Peyer's patch (tissue), 4 donors: ENCODE measurements around the gene XRCC1.

Source experiments
- POLR2A ChIP-seq, 2 donors: fragments of 450-650 bp; IDR thresholded peaks; one replicate each; pipeline ENCODE4 v1.5.1; 2017; ENCODE audit warnings: antibody characterized with exemption in 2 of 2, mild to moderate bottlenecking in 2 of 2, moderate library complexity in 2 of 2
- TF ChIP-seq, protein P1 (sequence below), 6 experiments: fragments of 450-650 bp in 4 of 6; fragments of 200-600 bp in 2 of 6; sonication (generic) in 1 of 6; IDR thresholded peaks; one replicate each; pipeline ENCODE4 v1.5.1; 2017 to 2019; ENCODE audit warnings: antibody characterized with exemption in 6 of 6, mild to moderate bottlenecking in 3 of 6, moderate library complexity in 1 of 6

DNA sequence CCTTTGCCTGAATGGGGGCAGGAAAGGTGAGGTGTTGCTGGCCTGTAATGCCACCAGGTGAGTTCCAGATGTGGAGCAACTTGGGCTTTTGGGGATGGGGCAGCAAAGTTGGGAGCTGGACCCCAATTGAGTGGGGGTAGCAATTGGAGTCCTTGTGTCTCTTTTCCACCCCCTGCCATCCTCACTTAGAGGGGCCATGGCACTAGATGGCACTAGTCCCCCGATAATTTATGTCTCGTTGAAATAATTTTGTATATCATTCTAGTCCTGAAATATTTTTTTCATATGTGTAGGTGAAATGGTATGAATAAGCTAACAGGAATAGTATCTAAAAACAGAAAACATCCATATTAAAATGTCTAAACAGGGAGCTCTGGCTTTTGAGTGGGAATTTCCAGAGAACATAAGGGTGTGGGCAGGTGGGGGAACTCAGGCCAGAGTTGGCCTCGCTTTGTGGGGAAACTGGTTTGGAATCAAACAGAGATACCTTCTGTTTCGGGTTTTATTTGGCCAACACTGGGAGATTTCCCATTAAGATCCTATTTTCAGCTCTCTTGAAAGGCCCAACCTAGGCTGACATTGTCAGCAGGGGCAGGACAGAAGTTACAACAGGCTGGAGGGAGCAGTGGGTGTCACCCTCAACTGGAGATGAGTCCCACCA lies 24.4 kb upstream of the XRCC1 start:
- TF ChIP-seq, protein P1, sequence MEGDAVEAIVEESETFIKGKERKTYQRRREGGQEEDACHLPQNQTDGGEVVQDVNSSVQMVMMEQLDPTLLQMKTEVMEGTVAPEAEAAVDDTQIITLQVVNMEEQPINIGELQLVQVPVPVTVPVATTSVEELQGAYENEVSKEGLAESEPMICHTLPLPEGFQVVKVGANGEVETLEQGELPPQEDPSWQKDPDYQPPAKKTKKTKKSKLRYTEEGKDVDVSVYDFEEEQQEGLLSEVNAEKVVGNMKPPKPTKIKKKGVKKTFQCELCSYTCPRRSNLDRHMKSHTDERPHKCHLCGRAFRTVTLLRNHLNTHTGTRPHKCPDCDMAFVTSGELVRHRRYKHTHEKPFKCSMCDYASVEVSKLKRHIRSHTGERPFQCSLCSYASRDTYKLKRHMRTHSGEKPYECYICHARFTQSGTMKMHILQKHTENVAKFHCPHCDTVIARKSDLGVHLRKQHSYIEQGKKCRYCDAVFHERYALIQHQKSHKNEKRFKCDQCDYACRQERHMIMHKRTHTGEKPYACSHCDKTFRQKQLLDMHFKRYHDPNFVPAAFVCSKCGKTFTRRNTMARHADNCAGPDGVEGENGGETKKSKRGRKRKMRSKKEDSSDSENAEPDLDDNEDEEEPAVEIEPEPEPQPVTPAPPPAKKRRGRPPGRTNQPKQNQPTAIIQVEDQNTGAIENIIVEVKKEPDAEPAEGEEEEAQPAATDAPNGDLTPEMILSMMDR (IDR thresholded peaks at IDR 0.05) = no peak
- TF ChIP-seq POLR2A (IDR thresholded peaks at IDR 0.05) = no peak
